Activated T-helper 2 cell treated with anti-CD3 and anti-CD28 coated beads, Interferon-gamma antibody, Interleukin-2, Interleukin-4, amounts not matched to agents 10 μg/mL and 5 μg/mL and 100 μg/mL, durations not matched to agents 14 hours and 24 hours and 36 hours (primary cell): Measurements from ENCODE around the gene LMOD1. TPM values are rescaled to one million over a fixed set of nuclear protein-coding genes. Genes with fewer than 3 reads are reported as not detected.
A peak's percentile ranks its signal among the peaks of the same experiment; 100 is the strongest.
"Not testable (repeated sequence)": the region's sequence is repeated elsewhere in the genome, so short reads cannot be mapped to it uniquely, and the experiment has no call there.

Experiments
- DNase-seq: peaks from one replicate; pipeline ENCODE4 v3.0.0; 2021; ENCODE audit warnings: low spot score
- H3K27ac Mint-ChIP-seq: one replicate; pipeline ENCODE4 v1.8.0; 2021; ENCODE audit warnings: mixed read lengths
- H3K27me3 Mint-ChIP-seq: one replicate; pipeline ENCODE4 v1.8.0; 2021; ENCODE audit warnings: low read depth, mixed read lengths
- H3K36me3 Mint-ChIP-seq: one replicate; pipeline ENCODE4 v1.8.0; 2021; ENCODE audit warnings: low read depth, mixed read lengths
- H3K4me1 Mint-ChIP-seq: one replicate; pipeline ENCODE4 v1.8.0; 2021; ENCODE audit warnings: low read depth, mixed read lengths
- H3K4me3 Mint-ChIP-seq: one replicate; pipeline ENCODE4 v1.8.0; 2021; ENCODE audit warnings: low read depth, mild to moderate bottlenecking, moderate library complexity, mixed read lengths
- H3K9me3 Mint-ChIP-seq: one replicate; pipeline ENCODE4 v1.8.0; 2021; ENCODE audit warnings: mixed read lengths
- intact Hi-C: fragments of 100-400 bp; cut with micrococcal nuclease; formaldehyde crosslinking; loops from one replicate; pipeline ENCODE4 v1.15.1; 2023
- total RNA-seq: library from RNA; stranded (reverse); gene quantifications from 2 replicates; pipeline ENCODE4 v1.2.3, GENCODE V29; 2022

Gene LMOD1
- total RNA-seq, 1 donor from 2014 or later: not detected

GRCh38 chr1:201902198-201902597 is 44.1 kb downstream of the LMOD1 start:
- intact Hi-C loops: no loop called here
- no peak for DNase-seq
- Mint-ChIP-seq H3K4me3 (no peak overlapping the region), H3K27me3 (peaks cover 2% of the 10 kb centered on the region), H3K27ac (no peak overlapping the region), H3K9me3 (no peaks in the 10 kb centered on the region), H3K36me3 (no peaks in the 10 kb centered on the region), H3K4me1 (peaks cover 6% of the 10 kb centered on the region)

DNA sequence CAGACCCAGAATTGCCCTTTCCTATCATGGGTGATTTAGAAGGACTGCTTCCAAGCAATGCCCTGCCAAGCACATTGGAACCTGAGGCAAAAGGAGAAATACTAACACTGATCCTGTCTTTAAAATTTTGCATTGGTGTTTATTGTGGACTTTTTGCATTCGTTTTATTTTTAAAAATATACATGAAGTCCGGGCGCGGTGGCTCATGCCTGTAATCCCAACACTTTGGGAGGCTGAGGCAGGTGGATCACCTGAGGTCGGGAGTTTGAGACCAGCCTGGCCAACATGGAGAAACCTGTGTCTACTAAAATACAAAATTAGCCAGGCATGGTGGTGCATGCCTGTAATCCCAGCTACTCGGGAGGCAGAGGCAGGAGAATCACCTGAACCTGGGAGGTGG is 45.3 kb downstream of the LMOD1 start:
- H3K36me3 Mint-ChIP-seq, H3K4me3 Mint-ChIP-seq, intact Hi-C loops, H3K27me3 Mint-ChIP-seq, H3K9me3 Mint-ChIP-seq, H3K27ac Mint-ChIP-seq, DNase-seq: not testable (repeated sequence)
- H3K4me1 Mint-ChIP-seq: peaks cover 10% of the 10 kb centered on the region

- peaks cover 11% of the 10 kb centered on the region for H3K4me1 Mint-ChIP-seq
- intact Hi-C loops: no loop called here
- DNase-seq: no peak
- H3K27me3 Mint-ChIP-seq: peaks cover 2% of the 10 kb centered on the region
- no peaks in the 10 kb centered on the region for H3K9me3 Mint-ChIP-seq
- H3K36me3 Mint-ChIP-seq: no peaks in the 10 kb centered on the region
- H3K4me3 Mint-ChIP-seq: no peak overlapping the region
- no peak overlapping the region for H3K27ac Mint-ChIP-seq
These were observed 45.9 kb downstream of the LMOD1 start for GRCh38 chr1:201900476-201900875.

DNA sequence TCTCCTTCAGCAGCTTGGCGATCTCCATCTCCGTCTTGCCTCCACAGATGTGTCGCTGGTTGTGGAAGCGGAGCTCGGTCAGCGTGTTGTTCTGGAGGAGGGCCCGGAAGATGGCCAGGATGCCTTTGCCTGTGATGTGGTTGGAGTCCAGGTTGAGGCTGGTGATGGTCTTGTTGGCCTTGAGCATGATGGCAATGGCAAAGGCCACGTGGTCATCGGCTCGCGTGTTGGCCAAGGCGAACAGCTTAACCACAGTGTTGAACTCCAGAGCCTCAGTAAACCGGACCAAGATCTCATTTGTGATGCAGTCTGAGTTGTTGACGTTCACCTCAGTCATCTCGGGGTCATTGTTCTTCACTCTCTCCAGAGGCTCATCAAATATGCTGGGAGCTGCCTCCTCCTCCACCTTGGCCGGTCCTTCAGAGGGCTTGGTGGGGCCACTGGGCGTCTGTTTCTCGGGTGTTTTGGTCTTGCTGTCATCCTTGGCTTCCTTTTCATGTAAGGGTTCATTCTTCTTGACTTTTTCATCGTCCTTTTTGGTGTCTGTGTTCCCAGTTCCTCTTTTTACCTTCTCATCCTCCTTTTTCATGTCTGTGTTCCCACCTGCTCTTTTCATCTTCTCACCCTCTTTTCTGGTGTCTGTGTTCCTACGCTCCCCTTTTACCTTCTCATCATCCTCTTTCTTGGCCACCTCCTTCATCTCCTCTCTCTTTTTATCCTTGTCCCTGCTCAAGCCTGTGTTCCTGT is 46.5 kb downstream of the LMOD1 start:
- DNase-seq: no peak
- Mint-ChIP-seq H3K27ac (no peak overlapping the region), H3K4me1 (peaks cover 7% of the 10 kb centered on the region), H3K9me3 (no peaks in the 10 kb centered on the region), H3K36me3 (no peaks in the 10 kb centered on the region), H3K27me3 (peaks cover 2% of the 10 kb centered on the region), H3K4me3 (no peak overlapping the region)
- intact Hi-C loops: loop anchor here (5.0 kb wide), 1 partner anchor 42 kb away; no protein-coding TSS in a partner anchor

- Mint-ChIP-seq H3K36me3 (no peaks in the 10 kb centered on the region), H3K27me3 (peaks cover 3% of the 10 kb centered on the region), H3K4me1 (peaks cover 7% of the 10 kb centered on the region), H3K27ac (no peak overlapping the region), H3K4me3 (no peak overlapping the region), H3K9me3 (no peaks in the 10 kb centered on the region)
- intact Hi-C loops: loop anchor here (5.0 kb wide), 1 partner anchor 43 kb away; no protein-coding TSS in a partner anchor
- DNase-seq: no peak
These were observed 47.4 kb downstream of the LMOD1 start for GRCh38 chr1:201898992-201899391.

DNA sequence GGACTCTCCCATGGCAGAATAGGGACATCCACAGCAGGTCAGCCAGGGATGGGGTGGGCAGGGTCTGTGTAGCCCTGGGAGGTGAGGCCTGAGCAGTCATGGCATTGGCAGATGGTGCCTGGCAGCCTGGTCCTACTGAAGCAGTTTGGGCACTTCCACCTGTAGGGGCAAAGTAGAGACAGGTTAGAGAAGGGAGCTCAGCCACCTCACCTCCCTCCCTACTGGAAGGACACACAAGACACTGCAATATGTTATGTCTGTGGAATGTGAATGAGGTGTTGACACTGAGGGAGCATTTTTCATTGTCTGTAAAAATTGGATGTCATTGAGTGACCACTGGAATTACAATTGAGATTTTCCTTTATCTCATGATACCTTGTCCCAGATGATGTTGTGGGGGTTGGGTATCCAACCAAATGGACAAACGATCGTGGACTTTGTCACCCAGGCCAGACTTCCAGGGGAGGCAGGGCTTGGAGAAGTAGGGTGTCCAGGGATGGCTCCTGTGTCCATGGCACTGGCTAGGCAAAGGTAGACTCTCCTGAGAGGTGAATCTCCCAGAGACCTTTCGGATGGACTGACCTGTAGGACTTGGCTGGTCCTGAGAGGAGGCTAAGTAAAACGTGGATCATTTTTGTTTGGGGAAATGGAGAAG is 48.0 kb downstream of the LMOD1 start:
- Mint-ChIP-seq H3K36me3 (no peaks in the 10 kb centered on the region), H3K9me3 (no peaks in the 10 kb centered on the region), H3K27ac (no peak overlapping the region), H3K4me1 (peaks cover 7% of the 10 kb centered on the region), H3K4me3 (no peak overlapping the region), H3K27me3 (peaks cover 4% of the 10 kb centered on the region)
- DNase-seq: no peak
- intact Hi-C loops: loop anchor here (5.0 kb wide), 1 partner anchor 44 kb away; no protein-coding TSS in a partner anchor

DNA sequence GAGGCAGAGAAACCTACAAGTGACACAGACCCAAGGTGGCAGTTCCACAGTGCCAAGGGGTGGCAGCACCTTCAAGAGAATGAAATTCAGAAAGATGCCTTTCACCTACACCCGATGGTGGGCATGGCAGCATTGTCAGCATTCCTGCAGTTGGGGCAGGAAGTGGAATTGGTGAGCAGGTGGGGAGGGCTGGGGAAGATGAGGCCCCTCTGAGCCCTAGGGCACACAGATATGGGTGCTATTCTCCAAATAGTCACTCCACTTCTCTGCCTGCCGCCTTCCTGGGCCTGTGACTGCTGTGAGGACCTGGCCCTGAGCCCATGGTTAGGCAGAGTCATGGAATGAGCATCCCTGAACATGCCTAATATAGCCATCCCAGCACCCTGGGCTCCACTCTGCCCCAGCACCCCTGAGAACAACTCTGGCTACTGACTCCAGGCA is 49.4 kb downstream of the LMOD1 start:
- peaks cover 7% of the 10 kb centered on the region for H3K27me3 Mint-ChIP-seq
- H3K36me3 Mint-ChIP-seq: no peaks in the 10 kb centered on the region
- peaks cover 7% of the 10 kb centered on the region for H3K4me1 Mint-ChIP-seq
- no peak overlapping the region for H3K27ac Mint-ChIP-seq
- no peaks in the 10 kb centered on the region for H3K9me3 Mint-ChIP-seq
- no peak for DNase-seq
- H3K4me3 Mint-ChIP-seq: no peak overlapping the region
- intact Hi-C loops: loop anchor here (1.0 to 5.0 kb wide), 3 partner anchors 45 to 75 kb away; partner anchors contain the start of gene TIMM17A

- H3K36me3 Mint-ChIP-seq: no peaks in the 10 kb centered on the region
- H3K9me3 Mint-ChIP-seq: no peaks in the 10 kb centered on the region
- H3K4me3 Mint-ChIP-seq: peak overlapping the region; percentile 9
- peaks cover 7% of the 10 kb centered on the region for H3K4me1 Mint-ChIP-seq
- peak overlapping the region; percentile 36 for H3K27ac Mint-ChIP-seq
- H3K27me3 Mint-ChIP-seq: peaks cover 12% of the 10 kb centered on the region
- DNase-seq: peak; percentile 79
- intact Hi-C loops: loop anchor here (1.0 to 5.0 kb wide), 3 partner anchors 46 to 76 kb away; partner anchors contain the start of gene TIMM17A
These were observed 50.2 kb downstream of the LMOD1 start for GRCh38 chr1:201895913-201896807.

DNA sequence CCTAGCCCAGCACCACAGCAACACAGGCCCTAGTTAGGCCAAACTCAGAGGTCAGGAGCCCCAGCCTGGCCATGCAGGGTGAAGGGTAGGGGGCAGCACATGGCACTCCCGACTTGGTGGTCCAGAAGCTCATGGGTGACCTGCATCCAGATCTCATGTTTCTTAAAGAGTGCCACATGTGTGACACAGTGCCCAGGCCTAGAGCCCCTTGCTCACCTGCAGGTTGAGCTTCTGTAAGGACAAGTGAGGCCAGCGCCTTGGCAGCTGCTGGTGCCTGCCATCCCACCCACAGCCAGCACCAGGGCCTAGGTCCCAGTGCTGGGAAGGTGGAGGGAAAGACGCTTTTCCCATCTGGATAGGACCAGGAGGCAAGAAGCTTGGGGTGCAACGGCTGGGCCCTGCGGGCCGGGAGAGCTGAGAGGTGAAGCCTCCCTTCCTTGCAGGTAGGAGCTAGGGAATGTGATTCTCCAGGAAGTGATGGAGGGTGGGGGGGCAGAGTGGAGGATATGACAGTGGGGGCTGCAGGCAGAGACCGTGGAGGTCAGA is 51.2 kb downstream of the LMOD1 start:
- no peak overlapping the region for H3K4me3 Mint-ChIP-seq
- no peaks in the 10 kb centered on the region for H3K9me3 Mint-ChIP-seq
- no peak overlapping the region for H3K27ac Mint-ChIP-seq
- intact Hi-C loops: loop anchor here (5.0 kb wide), 1 partner anchor 47 kb away; no protein-coding TSS in a partner anchor
- H3K4me1 Mint-ChIP-seq: peaks cover 7% of the 10 kb centered on the region
- no peaks in the 10 kb centered on the region for H3K36me3 Mint-ChIP-seq
- H3K27me3 Mint-ChIP-seq: peaks cover 19% of the 10 kb centered on the region
- no peak for DNase-seq

DNA sequence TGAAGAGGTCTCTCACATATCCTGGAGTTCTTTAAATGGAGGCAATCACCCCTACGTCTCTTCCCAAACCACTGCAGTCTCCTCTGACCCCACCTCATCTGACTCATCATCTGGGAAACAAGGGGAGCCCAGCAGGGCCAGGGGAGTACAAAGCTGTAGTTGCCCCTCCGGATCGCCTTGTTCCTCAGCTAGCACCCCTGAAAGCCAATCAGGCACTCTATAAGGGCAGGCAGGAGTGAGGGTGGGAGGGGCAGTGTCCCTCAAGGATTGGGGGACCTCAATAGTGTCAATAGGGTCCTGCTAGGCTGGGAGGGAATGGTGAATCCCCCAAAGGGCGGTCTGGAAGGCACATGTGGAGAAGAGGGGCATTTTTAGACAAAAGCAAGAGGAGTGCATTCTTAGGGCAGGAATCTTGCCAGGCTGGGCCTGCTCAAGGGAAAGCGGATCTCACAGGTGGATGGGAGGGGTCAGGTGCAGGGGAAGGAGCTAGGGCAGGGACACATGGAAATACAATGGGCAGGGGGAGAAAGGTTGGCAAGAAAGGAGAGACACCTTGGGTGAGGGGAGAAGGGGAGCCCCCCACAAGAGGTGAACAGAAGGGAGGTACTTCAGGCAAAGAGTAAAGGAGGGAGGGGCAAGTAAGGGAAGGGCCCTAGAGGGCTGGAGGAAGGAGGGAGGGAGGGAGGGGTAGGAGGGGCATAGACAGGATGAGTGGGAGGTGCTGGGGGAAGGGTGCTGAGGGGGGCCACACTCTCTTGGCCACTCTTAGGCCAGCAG is 51.8 kb downstream of the LMOD1 start:
- H3K27ac Mint-ChIP-seq: no peak overlapping the region
- peaks cover 8% of the 10 kb centered on the region for H3K4me1 Mint-ChIP-seq
- intact Hi-C loops: loop anchor here (5.0 kb wide), 1 partner anchor 48 kb away; no protein-coding TSS in a partner anchor
- no peak overlapping the region for H3K4me3 Mint-ChIP-seq
- no peak for DNase-seq
- peaks cover 22% of the 10 kb centered on the region for H3K27me3 Mint-ChIP-seq
- no peaks in the 10 kb centered on the region for H3K9me3 Mint-ChIP-seq
- H3K36me3 Mint-ChIP-seq: peaks cover 1% of the 10 kb centered on the region

GRCh38 chr1:201893431-201893830 is 52.9 kb downstream of the LMOD1 start:
- Mint-ChIP-seq H3K4me1 (peaks cover 8% of the 10 kb centered on the region), H3K27ac (no peak overlapping the region), H3K27me3 (peaks cover 24% of the 10 kb centered on the region), H3K9me3 (no peaks in the 10 kb centered on the region), H3K4me3 (no peak overlapping the region), H3K36me3 (peaks cover 3% of the 10 kb centered on the region)
- no peak for DNase-seq
- intact Hi-C loops: no loop called here
